Measurements from ENCODE around the gene BSDC1. TPM values are rescaled to one million over a fixed set of nuclear protein-coding genes. Genes with fewer than 3 reads are reported as not detected.

Gene BSDC1
- total RNA-seq, 2 donors from 2014 or later: 78.3 to 248 TPM

DNA sequence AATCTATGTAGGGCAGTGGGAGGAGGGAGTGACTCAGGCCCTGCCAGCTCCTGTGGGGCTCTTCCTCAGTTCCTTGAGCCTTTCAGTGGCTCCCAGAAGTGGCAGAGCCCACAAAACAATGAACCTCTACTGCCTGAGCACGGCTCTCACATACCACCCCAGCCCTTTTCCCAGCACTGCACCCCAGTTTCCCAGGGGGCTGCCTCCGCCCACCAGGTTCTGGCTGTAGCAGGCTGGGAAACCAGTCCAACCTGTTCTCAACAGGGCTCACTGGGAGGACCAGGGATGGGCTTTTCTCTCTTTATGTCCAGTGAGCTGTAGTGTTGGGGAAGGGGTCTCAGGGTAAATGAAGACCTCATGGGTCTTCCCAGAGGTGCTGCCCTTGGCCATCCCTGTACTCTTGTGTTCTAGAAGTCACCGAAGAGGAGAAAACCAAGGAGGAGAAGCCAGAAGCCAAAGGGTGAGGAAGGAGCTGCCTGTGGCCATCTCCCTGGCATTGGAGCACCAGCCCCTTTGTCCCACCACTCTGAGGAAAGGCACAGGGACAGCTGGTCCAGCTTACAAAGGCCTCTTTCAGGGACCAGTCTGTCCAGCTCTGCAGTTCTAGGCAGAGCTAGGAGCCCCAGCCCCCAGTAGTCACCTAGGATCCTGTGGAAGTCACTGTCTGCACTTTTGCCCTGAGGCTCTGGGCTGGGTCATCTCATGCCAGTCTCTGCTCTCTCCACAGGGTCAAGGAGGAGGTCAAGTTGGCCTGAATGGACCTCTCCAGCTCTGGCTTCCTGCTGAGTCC is 61.8 kb downstream of the BSDC1 start:
- intact Hi-C loops (cut with DNase I): no loop called here
- H3K4me1 ChIP-seq (replicated peaks): peaks cover 6% of the 10 kb centered on the region
- peak; percentile 48 for DNase-seq (ENCODE audit: low spot score)

DNA sequence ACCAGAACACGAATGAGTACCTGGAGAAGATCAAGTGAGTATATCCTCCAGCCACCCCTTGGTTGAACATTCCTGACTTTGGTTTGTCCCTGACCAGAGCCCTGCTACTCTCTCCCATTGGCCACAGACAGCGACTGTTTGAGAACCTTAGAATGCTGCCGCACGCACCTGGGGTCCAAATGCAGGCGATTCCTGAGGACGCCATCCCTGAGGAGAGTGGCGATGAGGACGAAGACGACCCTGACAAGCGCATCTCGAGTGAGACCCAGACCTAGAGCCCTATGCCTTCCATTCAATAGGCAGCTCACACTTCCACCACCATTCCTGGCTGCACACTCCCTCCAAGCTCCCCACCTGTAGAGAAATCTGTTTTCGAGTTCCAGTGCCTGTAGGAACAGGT is 62.7 kb downstream of the BSDC1 start:
- Histone ChIP-seq H3K27ac (peak overlapping the region; percentile 58 to 63), H3K4me3 (no peak overlapping the region), H3K9me3 (no peaks in the 10 kb centered on the region), H3K4me1 (replicated peaks) (peaks cover 6% of the 10 kb centered on the region), H3K36me3 (peaks cover 9 to 20% of the 10 kb centered on the region in 2 donors), H3K27me3 (replicated peaks; ENCODE audit: insufficient read depth) (no peaks in the 10 kb centered on the region)
- 86% methylated on average over 12 of the region's 12 CpGs for WGBS
- intact Hi-C loops (cut with DNase I): no loop called here
- no peak for DNase-seq (ENCODE audit: low spot score)
- no peak for TF ChIP-seq POLR2AphosphoS5 (IDR thresholded peaks at IDR 0.05)
- no peak for TF ChIP-seq POLR2A (IDR thresholded peaks at IDR 0.05)
- TF ChIP-seq, protein P1, sequence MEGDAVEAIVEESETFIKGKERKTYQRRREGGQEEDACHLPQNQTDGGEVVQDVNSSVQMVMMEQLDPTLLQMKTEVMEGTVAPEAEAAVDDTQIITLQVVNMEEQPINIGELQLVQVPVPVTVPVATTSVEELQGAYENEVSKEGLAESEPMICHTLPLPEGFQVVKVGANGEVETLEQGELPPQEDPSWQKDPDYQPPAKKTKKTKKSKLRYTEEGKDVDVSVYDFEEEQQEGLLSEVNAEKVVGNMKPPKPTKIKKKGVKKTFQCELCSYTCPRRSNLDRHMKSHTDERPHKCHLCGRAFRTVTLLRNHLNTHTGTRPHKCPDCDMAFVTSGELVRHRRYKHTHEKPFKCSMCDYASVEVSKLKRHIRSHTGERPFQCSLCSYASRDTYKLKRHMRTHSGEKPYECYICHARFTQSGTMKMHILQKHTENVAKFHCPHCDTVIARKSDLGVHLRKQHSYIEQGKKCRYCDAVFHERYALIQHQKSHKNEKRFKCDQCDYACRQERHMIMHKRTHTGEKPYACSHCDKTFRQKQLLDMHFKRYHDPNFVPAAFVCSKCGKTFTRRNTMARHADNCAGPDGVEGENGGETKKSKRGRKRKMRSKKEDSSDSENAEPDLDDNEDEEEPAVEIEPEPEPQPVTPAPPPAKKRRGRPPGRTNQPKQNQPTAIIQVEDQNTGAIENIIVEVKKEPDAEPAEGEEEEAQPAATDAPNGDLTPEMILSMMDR (IDR thresholded peaks at IDR 0.05): no peak

More for the DNA sequence above, 61.8 kb downstream of the BSDC1 start:
- Histone ChIP-seq H3K4me3 (no peak overlapping the region), H3K36me3 (peaks cover 3 to 14% of the 10 kb centered on the region in 2 donors), H3K9me3 (no peaks in the 10 kb centered on the region), H3K27me3 (replicated peaks; ENCODE audit: insufficient read depth) (no peaks in the 10 kb centered on the region), H3K27ac (peak overlapping the region; percentile 58 to 63)
- WGBS: 46% methylated on average over 3 of the region's 3 CpGs
- TF ChIP-seq, protein P1 (IDR thresholded peaks at IDR 0.05): no peak
- TF ChIP-seq POLR2AphosphoS5 (IDR thresholded peaks at IDR 0.05) (no peak), POLR2A (IDR thresholded peaks at IDR 0.05) (no peak)

DNA sequence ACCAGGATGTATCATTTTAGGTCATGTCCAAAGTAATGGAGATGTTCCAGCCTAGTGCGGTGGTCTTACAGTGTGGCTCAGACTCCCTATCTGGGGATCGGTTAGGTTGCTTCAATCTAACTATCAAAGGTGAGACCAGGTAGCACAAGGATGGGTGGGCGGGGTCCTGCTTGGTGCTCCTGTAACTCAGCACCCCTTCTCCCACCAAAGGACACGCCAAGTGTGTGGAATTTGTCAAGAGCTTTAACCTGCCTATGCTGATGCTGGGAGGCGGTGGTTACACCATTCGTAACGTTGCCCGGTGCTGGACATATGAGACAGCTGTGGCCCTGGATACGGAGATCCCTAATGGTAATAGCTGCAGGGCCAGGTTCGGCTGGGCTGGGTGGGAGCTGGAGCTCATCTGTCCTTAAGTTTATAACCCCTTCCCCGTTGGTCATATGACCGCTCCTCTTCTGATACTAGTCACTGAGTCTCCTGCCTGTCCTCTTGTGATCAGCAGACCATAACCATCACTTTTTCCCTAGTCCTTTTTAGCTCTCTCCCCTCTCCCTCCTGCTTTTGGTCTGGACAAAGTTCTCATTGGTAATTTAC is 63.6 kb downstream of the BSDC1 start:
- no peak for DNase-seq (ENCODE audit: low spot score)
- WGBS: 86% methylated on average over 12 of the region's 12 CpGs
- peaks cover 9 to 20% of the 10 kb centered on the region in 2 donors for H3K36me3 ChIP-seq
- H3K4me3 ChIP-seq: no peak overlapping the region
- no peak overlapping the region for H3K27ac ChIP-seq
- H3K9me3 ChIP-seq: no peaks in the 10 kb centered on the region
- H3K27me3 ChIP-seq (replicated peaks; ENCODE audit: insufficient read depth): no peaks in the 10 kb centered on the region
- TF ChIP-seq, protein P1 (IDR thresholded peaks at IDR 0.05): no peak
- TF ChIP-seq POLR2A (IDR thresholded peaks at IDR 0.05): no peak
- TF ChIP-seq POLR2AphosphoS5 (IDR thresholded peaks at IDR 0.05): no peak
- intact Hi-C loops (cut with DNase I): no loop called here
- peaks cover 6% of the 10 kb centered on the region for H3K4me1 ChIP-seq (replicated peaks)

DNA sequence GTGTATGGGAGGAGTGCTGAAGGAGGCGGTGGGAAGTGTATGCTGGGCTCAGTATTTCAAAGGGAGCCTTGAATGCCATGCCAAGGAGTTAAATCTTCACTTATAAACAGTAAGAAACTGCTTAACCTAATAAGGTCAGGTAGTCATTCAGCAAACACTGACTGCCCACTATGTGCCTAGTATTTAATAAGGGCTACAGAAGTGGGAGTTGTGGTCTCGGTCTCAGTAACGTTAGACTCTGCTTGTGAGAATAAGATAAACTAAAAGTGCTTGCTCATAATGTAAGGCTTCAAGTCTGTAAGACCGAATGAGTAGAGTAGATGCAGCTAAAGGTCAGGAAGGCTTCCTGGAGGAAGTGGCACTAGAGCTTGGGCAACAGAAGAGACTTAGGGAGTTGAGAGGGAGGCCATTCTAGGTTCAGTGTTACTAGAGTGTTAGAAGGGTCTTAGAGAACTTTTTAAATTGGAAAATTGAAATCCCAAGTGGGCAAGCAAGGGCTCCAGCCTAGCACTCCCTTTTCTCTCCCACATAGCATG is 64.2 kb downstream of the BSDC1 start:
- TF ChIP-seq POLR2AphosphoS5 (IDR thresholded peaks at IDR 0.05): no peak
- TF ChIP-seq POLR2A (IDR thresholded peaks at IDR 0.05): no peak
- TF ChIP-seq, protein P1 (IDR thresholded peaks at IDR 0.05): no peak
- WGBS: 94% methylated on average over 4 of the region's 4 CpGs
- H3K4me3 ChIP-seq: no peak overlapping the region

More for the DNA sequence above, 64.2 kb downstream of the BSDC1 start:
- no peaks in the 10 kb centered on the region for H3K9me3 ChIP-seq
- intact Hi-C loops (cut with DNase I): no loop called here
- no peaks in the 10 kb centered on the region for H3K27me3 ChIP-seq (replicated peaks; ENCODE audit: insufficient read depth)
- peaks cover 9 to 20% of the 10 kb centered on the region in 2 donors for H3K36me3 ChIP-seq
- H3K4me1 ChIP-seq (replicated peaks): peaks cover 6% of the 10 kb centered on the region
- H3K27ac ChIP-seq: no peak overlapping the region
- DNase-seq (ENCODE audit: low spot score): no peak

Data from prostate gland (tissue), 2 donors.